GM19328 (cell line): Measurements from ENCODE around the gene RAI2.

Experiments used
- ATAC-seq: cut with Tn5 transposase; IDR thresholded peaks from one replicate; pipeline ENCODE4 v1.9.1; 2021; ENCODE audit warnings: mild to moderate bottlenecking, moderate library complexity; ENCODE audit not compliant: unreplicated experiment

The RAI2 gene

GRCh38 chrX:17830211-17830610, 30.9 kb downstream of the RAI2 start:
- ATAC-seq, result no peak

- no peak for ATAC-seq
These were observed 31.5 kb downstream of the RAI2 start for GRCh38 chrX:17829566-17829965.

- ATAC-seq, result no peak
These were observed 32.9 kb downstream of the RAI2 start for GRCh38 chrX:17828171-17828570.

- ATAC-seq, result no peak
These were observed 34.2 kb downstream of the RAI2 start for GRCh38 chrX:17826609-17827496.

- no peak for ATAC-seq
These were observed 36.1 kb downstream of the RAI2 start for GRCh38 chrX:17824980-17825379.

GRCh38 chrX:17822351-17822750, 38.7 kb downstream of the RAI2 start:
- ATAC-seq, result no peak

- no peak for ATAC-seq
These were observed 41.0 kb downstream of the RAI2 start for GRCh38 chrX:17820100-17820499.

- no peak for ATAC-seq
These were observed 42.4 kb downstream of the RAI2 start for GRCh38 chrX:17818726-17819125.

GRCh38 chrX:17817251-17817650, 43.8 kb downstream of the RAI2 start:
- ATAC-seq, result no peak

- no peak for ATAC-seq
These were observed 46.5 kb downstream of the RAI2 start for GRCh38 chrX:17814557-17814956.

GRCh38 chrX:17814059-17814458, 47.0 kb downstream of the RAI2 start:
- no peak for ATAC-seq

- ATAC-seq, result no peak
These were observed 47.8 kb downstream of the RAI2 start for GRCh38 chrX:17813277-17813676.

GRCh38 chrX:17812763-17813162, 48.3 kb downstream of the RAI2 start:
- ATAC-seq, result no peak

GRCh38 chrX:17809984-17810383, 51.1 kb downstream of the RAI2 start:
- no peak for ATAC-seq

GRCh38 chrX:17809273-17809672, 51.8 kb downstream of the RAI2 start:
- ATAC-seq, result no peak

GRCh38 chrX:17805120-17805519, 56.0 kb downstream of the RAI2 start:
- no peak for ATAC-seq

- no peak for ATAC-seq
These were observed 57.6 kb downstream of the RAI2 start for GRCh38 chrX:17803449-17803848.

- no peak for ATAC-seq
These were observed 58.3 kb downstream of the RAI2 start for GRCh38 chrX:17802756-17803155.

- ATAC-seq, result no peak
These were observed 59.7 kb downstream of the RAI2 start for GRCh38 chrX:17801431-17801830.

GRCh38 chrX:17798921-17799320, 62.2 kb downstream of the RAI2 start:
- no peak for ATAC-seq

- no peak for ATAC-seq
These were observed 68.3 kb downstream of the RAI2 start for GRCh38 chrX:17792826-17793225.

- no peak for ATAC-seq
These were observed 72.0 kb downstream of the RAI2 start for GRCh38 chrX:17788956-17789562.
